GM18498 (cell line): ENCODE measurements around the gene LRRC23.
A peak's percentile ranks its signal among the peaks of the same experiment; 100 is the strongest.

Experiments
- ATAC-seq: cut with Tn5 transposase; IDR thresholded peaks from one replicate; pipeline ENCODE4 v1.9.1; 2021; ENCODE audit warnings: mild to moderate bottlenecking, moderate library complexity; ENCODE audit not compliant: unreplicated experiment

The LRRC23 gene

GRCh38 chr12:6942331-6942665 is 37.7 kb downstream of the LRRC23 start:
- no peak for ATAC-seq

- ATAC-seq = peak; percentile 29
Observed at GRCh38 chr12:6943389-6943721, 38.7 kb downstream of the LRRC23 start.

GRCh38 chr12:6943722-6944380 is 39.2 kb downstream of the LRRC23 start, which contains the start of the genes C12orf57 and RNU7-1:
TSS of gene C12orf57 (plus strand) at chr12:6944022. CDS start at chr12:6944122, 100 bp downstream.
TSS of gene RNU7-1 (plus strand) at chr12:6943816.
- peak; percentile 41 for ATAC-seq

- ATAC-seq = peak; percentile 46
Observed at GRCh38 chr12:6944381-6945186, 40.0 kb downstream of the LRRC23 start.

- ATAC-seq = no peak
Observed at GRCh38 chr12:6945613-6946012, 41.0 kb downstream of the LRRC23 start.

GRCh38 chr12:6946033-6946919 is 41.7 kb downstream of the LRRC23 start:
- ATAC-seq = no peak

GRCh38 chr12:6946920-6947374 is 42.3 kb downstream of the LRRC23 start:
- ATAC-seq = no peak

- ATAC-seq = no peak
Observed at GRCh38 chr12:6947615-6948014, 43.0 kb downstream of the LRRC23 start.

GRCh38 chr12:6948873-6949594 is 44.4 kb downstream of the LRRC23 start:
- no peak for ATAC-seq

GRCh38 chr12:6950401-6950801 is 45.8 kb downstream of the LRRC23 start:
- ATAC-seq = no peak

GRCh38 chr12:6950811-6951540 is 46.4 kb downstream of the LRRC23 start, which contains the start of gene PTPN6:
TSS of gene PTPN6 (plus strand) at chr12:6951356. CDS start at chr12:6951513, 157 bp downstream.
- peak; percentile 27 for ATAC-seq

- ATAC-seq = no peak
Observed at GRCh38 chr12:6951551-6952120, 47.0 kb downstream of the LRRC23 start.

- no peak for ATAC-seq
Observed at GRCh38 chr12:6952121-6952862, 47.7 kb downstream of the LRRC23 start.

GRCh38 chr12:6952863-6953441 is 48.3 kb downstream of the LRRC23 start:
- no peak for ATAC-seq

GRCh38 chr12:6953442-6954315 is 49.1 kb downstream of the LRRC23 start:
- ATAC-seq = peak; percentile 47

GRCh38 chr12:6954316-6955107 is 49.9 kb downstream of the LRRC23 start:
- no peak for ATAC-seq
